ENCODE results near the gene NDEL1. TPM values are rescaled to one million over a fixed set of nuclear protein-coding genes. Genes with fewer than 3 reads are reported as not detected.

Gene NDEL1
- total and polyA plus RNA-seq, 2 donors (not counting 3 experiments of a cell fraction or from before 2014, with no cell fraction given) = 60.0 to 87.4 TPM

- Histone ChIP-seq H3K36me3 (ENCODE audit: control insufficient read depth in 2 of 2, extremely low read depth in 1 of 2, insufficient read depth in 2 of 2, low read length in 2 of 2) (peaks cover 2 to 3% of the 10 kb centered on the region in 2 experiments), H3K4me1 (ENCODE audit: control insufficient read depth, extremely low read depth, insufficient read depth, low read length) (peaks cover 25% of the 10 kb centered on the region), H3K9me1 (replicated peaks; ENCODE audit: control insufficient read depth, extremely low read depth, insufficient read depth, low read length) (no peaks in the 10 kb centered on the region), H3K27ac (ENCODE audit: insufficient read depth, low read depth, low read length) (no peak overlapping the region), H2AFZ (ENCODE audit: low read depth, low read length) (no peak overlapping the region), H3K9me3 (replicated peaks; ENCODE audit: control insufficient read depth, insufficient read depth, low read length) (no peaks in the 10 kb centered on the region), H4K20me1 (replicated peaks; ENCODE audit: control insufficient read depth, extremely low read depth, insufficient read depth, low read length) (peaks cover 3% of the 10 kb centered on the region), H3K27me3 (ENCODE audit: control insufficient read depth in 2 of 2, insufficient read depth in 2 of 2, low read length in 2 of 2) (no peaks in the 10 kb centered on the region), H3K4me3 (replicated peaks in 1 of 3; ENCODE audit: insufficient read depth in 1 of 3, low read depth in 1 of 3, low read length in 3 of 3) (no peak overlapping the region), H3K9ac (replicated peaks; ENCODE audit: extremely low read depth, insufficient read depth, low read length) (no peak overlapping the region), H3K79me2 (ENCODE audit: control insufficient read depth, insufficient read depth, low read length) (peaks cover 72% of the 10 kb centered on the region), H3K4me2 (ENCODE audit: insufficient read depth, low read length) (no peak overlapping the region)
- DNase-seq (ENCODE audit: low read depth, low spot score) (no peak), FAIRE-seq (no peak)
- no TSS peak for BruUV-seq (replicated peaks)
- ChIA-PET CTCF (interaction anchor here (1.1 kb wide), 1 partner anchor 28 kb away, joined by 4 read pairs; no protein-coding TSS in a partner anchor), POLR2A (interaction anchor here (0.7 kb wide), 1 partner anchor 21 kb away, joined by 3 read pairs; no protein-coding TSS in a partner anchor)
- intact Hi-C loops (cut with micrococcal nuclease) = loop anchor here (10.0 kb wide), 1 partner anchor 196 kb away; the partner anchor contains the start of gene MYH10
- no peak for TF ChIP-seq GATA2 (IDR thresholded peaks at IDR 0.05; ENCODE audit: insufficient read depth, insufficient read length, low read depth, low read length)
- TF ChIP-seq MYC (IDR thresholded peaks at IDR 0.05; ENCODE audit: low read depth, low read length) = no peak
- no peak for TF ChIP-seq EZH2 (IDR thresholded peaks at IDR 0.05; ENCODE audit: borderline replicate concordance, low read depth, low read length, severe bottlenecking)
- no peak for TF ChIP-seq CTCF (IDR thresholded peaks at IDR 0.05; ENCODE audit: extremely low read depth in 1 of 2, insufficient read depth in 1 of 2, low read depth in 1 of 2, low read length in 2 of 2)
- no peak for TF ChIP-seq POLR2AphosphoS5 (IDR thresholded peaks at IDR 0.05; ENCODE audit: insufficient read depth, low read depth, low read length)
- no peak for TF ChIP-seq FOS (IDR thresholded peaks at IDR 0.05; ENCODE audit: borderline replicate concordance, insufficient read depth, low read length)
- no peak for TF ChIP-seq POLR2A (IDR thresholded peaks at IDR 0.05; ENCODE audit: low read depth, low read length)
- no peak for TF ChIP-seq MAX (IDR thresholded peaks at IDR 0.05; ENCODE audit: insufficient read depth, insufficient read length)
- no peak for TF ChIP-seq JUN (IDR thresholded peaks at IDR 0.05; ENCODE audit: borderline replicate concordance, insufficient read depth, insufficient read length, low read depth)
- dilution Hi-C loops (cut with MboI; ENCODE audit: extremely low pct_ligation_motif_present, low sequenced_read_pairs) = no loop called here
Observed at GRCh38 chr17:8438441-8438840, 2.8 kb downstream of the NDEL1 start.
